HepG2 (cell line): Measurements from ENCODE around the gene KRTAP4-16.

Experiments
- LRRFIP1 ChIP-seq: sonication (generic); formaldehyde crosslinking; conservative IDR thresholded peaks from 2 replicates; pipeline ENCODE4 v1.4.0; 2020; ENCODE audit warnings: missing genetic modification reagents
- PRDM10 ChIP-seq: sonication (generic); formaldehyde crosslinking; IDR thresholded peaks from 2 replicates; pipeline ENCODE4 v1.4.0; 2020; ENCODE audit warnings: low read depth, missing genetic modification reagents
- ZBTB7A ChIP-seq: sonication (generic); formaldehyde crosslinking; IDR thresholded peaks from 2 replicates; pipeline ENCODE4 v1.8.0; 2022; ENCODE audit warnings: mild to moderate bottlenecking, missing genetic modification reagents
- TF ChIP-seq, protein P1 (sequence below): sonication (generic); formaldehyde crosslinking; IDR thresholded peaks from 2 replicates; pipeline ENCODE4 v1.5.0; 2020; ENCODE audit warnings: mild to moderate bottlenecking, missing genetic modification reagents, moderate library complexity
- TF ChIP-seq, protein P2 (sequence below): sonication (generic); formaldehyde crosslinking; IDR thresholded peaks from 2 replicates; pipeline ENCODE4 v1.4.0; 2020; ENCODE audit warnings: mild to moderate bottlenecking, missing genetic modification reagents
- TF ChIP-seq, protein P3 (sequence below): sonication (generic); IDR thresholded peaks from 2 replicates; pipeline ENCODE4 v1.6.1; 2016; ENCODE audit warnings: low read depth, borderline replicate concordance

- TF ChIP-seq, protein P1, sequence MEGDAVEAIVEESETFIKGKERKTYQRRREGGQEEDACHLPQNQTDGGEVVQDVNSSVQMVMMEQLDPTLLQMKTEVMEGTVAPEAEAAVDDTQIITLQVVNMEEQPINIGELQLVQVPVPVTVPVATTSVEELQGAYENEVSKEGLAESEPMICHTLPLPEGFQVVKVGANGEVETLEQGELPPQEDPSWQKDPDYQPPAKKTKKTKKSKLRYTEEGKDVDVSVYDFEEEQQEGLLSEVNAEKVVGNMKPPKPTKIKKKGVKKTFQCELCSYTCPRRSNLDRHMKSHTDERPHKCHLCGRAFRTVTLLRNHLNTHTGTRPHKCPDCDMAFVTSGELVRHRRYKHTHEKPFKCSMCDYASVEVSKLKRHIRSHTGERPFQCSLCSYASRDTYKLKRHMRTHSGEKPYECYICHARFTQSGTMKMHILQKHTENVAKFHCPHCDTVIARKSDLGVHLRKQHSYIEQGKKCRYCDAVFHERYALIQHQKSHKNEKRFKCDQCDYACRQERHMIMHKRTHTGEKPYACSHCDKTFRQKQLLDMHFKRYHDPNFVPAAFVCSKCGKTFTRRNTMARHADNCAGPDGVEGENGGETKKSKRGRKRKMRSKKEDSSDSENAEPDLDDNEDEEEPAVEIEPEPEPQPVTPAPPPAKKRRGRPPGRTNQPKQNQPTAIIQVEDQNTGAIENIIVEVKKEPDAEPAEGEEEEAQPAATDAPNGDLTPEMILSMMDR = no peak
- TF ChIP-seq, protein P2, sequence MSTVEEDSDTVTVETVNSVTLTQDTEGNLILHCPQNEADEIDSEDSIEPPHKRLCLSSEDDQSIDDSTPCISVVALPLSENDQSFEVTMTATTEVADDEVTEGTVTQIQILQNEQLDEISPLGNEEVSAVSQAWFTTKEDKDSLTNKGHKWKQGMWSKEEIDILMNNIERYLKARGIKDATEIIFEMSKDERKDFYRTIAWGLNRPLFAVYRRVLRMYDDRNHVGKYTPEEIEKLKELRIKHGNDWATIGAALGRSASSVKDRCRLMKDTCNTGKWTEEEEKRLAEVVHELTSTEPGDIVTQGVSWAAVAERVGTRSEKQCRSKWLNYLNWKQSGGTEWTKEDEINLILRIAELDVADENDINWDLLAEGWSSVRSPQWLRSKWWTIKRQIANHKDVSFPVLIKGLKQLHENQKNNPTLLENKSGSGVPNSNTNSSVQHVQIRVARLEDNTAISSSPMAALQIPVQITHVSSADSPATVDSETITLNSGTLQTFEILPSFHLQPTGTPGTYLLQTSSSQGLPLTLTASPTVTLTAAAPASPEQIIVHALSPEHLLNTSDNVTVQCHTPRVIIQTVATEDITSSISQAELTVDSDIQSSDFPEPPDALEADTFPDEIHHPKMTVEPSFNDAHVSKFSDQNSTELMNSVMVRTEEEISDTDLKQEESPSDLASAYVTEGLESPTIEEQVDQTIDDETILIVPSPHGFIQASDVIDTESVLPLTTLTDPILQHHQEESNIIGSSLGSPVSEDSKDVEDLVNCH (CRISPR knock-in tag) = no peak
- TF ChIP-seq PRDM10 (CRISPR knock-in tag) = no peak
- TF ChIP-seq, protein P3, sequence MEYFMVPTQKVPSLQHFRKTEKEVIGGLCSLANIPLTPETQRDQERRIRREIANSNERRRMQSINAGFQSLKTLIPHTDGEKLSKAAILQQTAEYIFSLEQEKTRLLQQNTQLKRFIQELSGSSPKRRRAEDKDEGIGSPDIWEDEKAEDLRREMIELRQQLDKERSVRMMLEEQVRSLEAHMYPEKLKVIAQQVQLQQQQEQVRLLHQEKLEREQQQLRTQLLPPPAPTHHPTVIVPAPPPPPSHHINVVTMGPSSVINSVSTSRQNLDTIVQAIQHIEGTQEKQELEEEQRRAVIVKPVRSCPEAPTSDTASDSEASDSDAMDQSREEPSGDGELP = no peak
- TF ChIP-seq LRRFIP1 = no peak
- no peak for TF ChIP-seq ZBTB7A (CRISPR knock-in tag)
Measured at GRCh38 chr17:41116297-41116696, 14.3 kb upstream of the KRTAP4-16 start.
